HepG2 (cell line): ENCODE results near the gene ANO2. TPM values are rescaled to one million over a fixed set of nuclear protein-coding genes. Genes with fewer than 3 reads are reported as not detected.

Experiments used
- IRF1 ChIP-seq: sonication (generic); formaldehyde crosslinking; IDR thresholded peaks from 2 replicates; pipeline ENCODE4 v1.4.0; 2020; ENCODE audit warnings: low read depth, mild to moderate bottlenecking, missing genetic modification reagents
- PHF21A ChIP-seq: sonication (generic); formaldehyde crosslinking; IDR thresholded peaks from 2 replicates; pipeline ENCODE4 v1.5.0; 2020; ENCODE audit warnings: mild to moderate bottlenecking, missing genetic modification reagents
- SKIL ChIP-seq: sonication (generic); formaldehyde crosslinking; IDR thresholded peaks from 2 replicates; pipeline ENCODE4 v1.8.0; 2022; ENCODE audit warnings: missing genetic modification reagents, mild to moderate bottlenecking, moderate library complexity, borderline replicate concordance
- SNAPC4 ChIP-seq: sonication (generic); formaldehyde crosslinking; IDR thresholded peaks from 2 replicates; pipeline ENCODE4 v1.4.0; 2020; ENCODE audit warnings: mild to moderate bottlenecking, missing genetic modification reagents
- YEATS2 ChIP-seq: sonication (generic); formaldehyde crosslinking; IDR thresholded peaks from 2 replicates; pipeline ENCODE4 v1.4.0; 2020; ENCODE audit warnings: missing genetic modification reagents, borderline replicate concordance
- polyA plus RNA-seq, 8 experiments: library from polyadenylated mRNA; depleted of rRNA in 3 of 8; stranded (reverse) in 7 of 8; unstranded in 1 of 8; fragments of >200 nt; fragmentation: Illumina TruSeq in 4 of 8; extraction: Trizol in 4 of 8; gene quantifications; 2 replicates each; pipeline versions ENCODE4 v1.2.1 to v1.2.3, GENCODE V29; 2011 to 2016; ENCODE audit warnings: low read depth in 4 of 8, missing spikeins in 1 of 8, mixed read lengths in 1 of 8; ENCODE audit not compliant: insufficient read depth in 1 of 8
- total RNA-seq, 5 experiments: library from RNA; depleted of rRNA; stranded (reverse); fragments of >200 nt; fragmentation: Illumina TruSeq; extraction: Trizol; gene quantifications; 2 replicates each; pipeline ENCODE4 v1.2.3, GENCODE V29; 2016; ENCODE audit warnings: low read depth in 1 of 5

Gene ANO2
- total and polyA plus RNA-seq, 2 of the 13 experiments (the other 11 are each of a cell fraction or from before 2014, with no cell fraction given): 0.18 TPM; not detected in 1

GRCh38 chr12:5565933-5566599 is 379.0 kb downstream of the ANO2 start (continued):
- no peak for TF ChIP-seq SNAPC4
- TF ChIP-seq SKIL (CRISPR knock-in tag): no peak
- TF ChIP-seq PHF21A (CRISPR knock-in tag): no peak
- no peak for TF ChIP-seq IRF1
- no peak for TF ChIP-seq YEATS2 (CRISPR knock-in tag)
